Stimulated activated naive CD4-positive, alpha-beta T cell (primary cell): Measurements from ENCODE around the gene UPF1.

Experiments used
- DNase-seq, 6 experiments: peaks; one replicate each; lab custom pipeline; 2025; lab: John Stamatoyannopoulos, UW

Gene UPF1

GRCh38 chr19:18840288-18841267 lies 8.8 kb downstream of the UPF1 start:
- no peak for DNase-seq

- no peak for DNase-seq
Observed at GRCh38 chr19:18841400-18841799, 9.6 kb downstream of the UPF1 start.

GRCh38 chr19:18842166-18842565 lies 10.4 kb downstream of the UPF1 start:
- no peak for DNase-seq

GRCh38 chr19:18843960-18844359 lies 12.2 kb downstream of the UPF1 start:
- no peak for DNase-seq

- DNase-seq = no peak
Observed at GRCh38 chr19:18844806-18845329, 13.1 kb downstream of the UPF1 start.

GRCh38 chr19:18845961-18846360 lies 14.2 kb downstream of the UPF1 start:
- no peak for DNase-seq

GRCh38 chr19:18846862-18847548 lies 15.2 kb downstream of the UPF1 start:
- DNase-seq = peak; percentile 24 to 72 (median 50)

- no peak for DNase-seq
Observed at GRCh38 chr19:18847549-18848463, 16.0 kb downstream of the UPF1 start.

GRCh38 chr19:18848878-18849661 lies 17.3 kb downstream of the UPF1 start:
- no peak for DNase-seq

GRCh38 chr19:18849838-18850400 lies 18.2 kb downstream of the UPF1 start:
- DNase-seq = no peak

- no peak for DNase-seq
Observed at GRCh38 chr19:18850471-18851375, 19.0 kb downstream of the UPF1 start.

GRCh38 chr19:18851673-18852325 lies 20.0 kb downstream of the UPF1 start:
- DNase-seq = no peak

- DNase-seq = no peak
Observed at GRCh38 chr19:18852648-18853047, 20.9 kb downstream of the UPF1 start.

GRCh38 chr19:18853755-18854427 lies 22.1 kb downstream of the UPF1 start:
- DNase-seq = no peak

- DNase-seq = no peak
Observed at GRCh38 chr19:18854982-18855381, 23.2 kb downstream of the UPF1 start.

- no peak for DNase-seq
Observed at GRCh38 chr19:18855647-18856384, 24.1 kb downstream of the UPF1 start.

- no peak for DNase-seq
Observed at GRCh38 chr19:18856385-18857126, 24.8 kb downstream of the UPF1 start.
